ENCODE measurements around the gene GSK3A. TPM values are rescaled to one million over a fixed set of nuclear protein-coding genes. Genes with fewer than 3 reads are reported as not detected.

The GSK3A gene
- total and polyA plus RNA-seq, 2 donors (not counting 1 experiment from before 2014, with no cell fraction given): 38.5 to 42.0 TPM

DNA sequence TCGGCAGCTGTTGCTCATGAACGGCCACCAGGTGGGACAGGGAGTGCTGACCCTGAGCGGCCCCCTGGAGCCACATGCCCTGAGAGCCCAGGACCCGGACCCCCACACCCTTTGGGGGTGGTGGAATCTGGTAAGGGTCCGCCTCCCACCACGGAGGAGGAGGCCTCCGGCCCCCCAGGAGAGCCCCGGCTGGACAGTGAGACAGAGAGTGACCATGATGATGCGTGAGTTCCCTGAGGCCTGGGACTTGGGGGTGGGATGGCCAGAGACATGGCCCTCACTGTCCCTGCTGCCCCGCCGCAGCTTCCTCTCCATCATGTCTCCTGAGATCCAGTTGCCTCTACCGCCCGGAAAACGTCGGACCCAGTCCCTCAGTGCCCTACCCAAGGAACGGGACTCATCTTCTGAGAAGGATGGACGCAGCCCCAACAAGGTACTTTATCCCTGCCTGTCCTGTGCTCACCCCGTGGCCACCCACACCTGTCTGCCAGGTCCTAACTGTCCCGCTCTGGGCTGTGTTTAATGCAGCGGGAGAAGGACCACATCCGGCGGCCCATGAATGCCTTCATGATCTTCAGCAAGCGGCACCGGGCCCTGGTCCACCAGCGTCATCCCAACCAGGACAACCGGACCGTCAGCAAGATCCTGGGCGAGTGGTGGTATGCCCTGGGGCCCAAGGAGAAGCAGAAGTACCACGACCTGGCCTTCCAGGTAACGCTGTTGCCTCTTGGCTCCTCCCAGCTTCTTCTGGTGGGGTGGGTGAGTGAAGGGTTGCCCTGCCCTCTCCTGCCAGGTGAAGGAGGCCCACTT is 44.8 kb upstream of the GSK3A start:
- CTCF ChIA-PET: interaction anchor here (1.2 to 2.9 kb wide), 4 partner anchors 8 to 178 kb away, joined by 3 to 12 read pairs (median 7); partner anchors contain the start of gene POU2F2
- H3K9me3 Mint-ChIP-seq (ENCODE audit: insufficient read depth): no peaks in the 10 kb centered on the region
- peaks cover 30 to 37% of the 10 kb centered on the region in 2 donors for H3K4me1 ChIP-seq (ENCODE audit: control insufficient read depth in 2 of 2, insufficient read depth in 2 of 2, low read length in 2 of 2)

More for the DNA sequence above, 44.8 kb upstream of the GSK3A start:
- no peak for ATAC-seq (ENCODE audit: low read depth)
- Histone ChIP-seq H3K9me3 (ENCODE audit: control extremely low read depth in 1 of 3, control insufficient read depth in 2 of 3, insufficient read depth in 1 of 3, low read length in 2 of 3) (no peaks in the 10 kb centered on the region), H3K4me3 (ENCODE audit: control extremely low read depth in 1 of 5, extremely low read depth in 1 of 5, insufficient read depth in 1 of 5, low read depth in 2 of 5, low read length in 4 of 5) (no peak overlapping the region), H3K79me2 (ENCODE audit: control insufficient read depth, insufficient read depth, low read length) (peaks cover 18% of the 10 kb centered on the region), H3K27ac (ENCODE audit: low read length in 2 of 2) (no peak overlapping the region), H4K20me1 (ENCODE audit: control insufficient read depth, insufficient read depth, low read length, poor library complexity, severe bottlenecking) (peaks cover 46% of the 10 kb centered on the region), H3K36me3 (replicated peaks in 1 of 2; ENCODE audit: control extremely low read depth in 1 of 2, control insufficient read depth in 1 of 2, extremely low read depth in 1 of 2, insufficient read depth in 2 of 2, low read length in 1 of 2) (peaks cover 1 to 55% of the 10 kb centered on the region in 2 experiments), H3K9ac (ENCODE audit: low read length) (no peak overlapping the region), H3K4me2 (replicated peaks; ENCODE audit: low read depth, low read length, poor library complexity, severe bottlenecking) (no peak overlapping the region), H3K27me3 (replicated peaks in 1 of 4; ENCODE audit: control extremely low read depth in 1 of 4, control insufficient read depth in 3 of 4, insufficient read depth in 4 of 4, low read length in 3 of 4) (no peaks in the 10 kb centered on the region), H2AFZ (ENCODE audit: insufficient read depth, low read depth, low read length, poor library complexity, severe bottlenecking) (no peak overlapping the region)
- DNase-seq: no peak
- Mint-ChIP-seq H3K4me3 (peak overlapping the region; percentile 10), H3K27ac (peak overlapping the region; percentile 76), H3K27me3 (no peaks in the 10 kb centered on the region), H3K4me1 (peaks cover 24% of the 10 kb centered on the region)
- TF ChIP-seq, protein P1, sequence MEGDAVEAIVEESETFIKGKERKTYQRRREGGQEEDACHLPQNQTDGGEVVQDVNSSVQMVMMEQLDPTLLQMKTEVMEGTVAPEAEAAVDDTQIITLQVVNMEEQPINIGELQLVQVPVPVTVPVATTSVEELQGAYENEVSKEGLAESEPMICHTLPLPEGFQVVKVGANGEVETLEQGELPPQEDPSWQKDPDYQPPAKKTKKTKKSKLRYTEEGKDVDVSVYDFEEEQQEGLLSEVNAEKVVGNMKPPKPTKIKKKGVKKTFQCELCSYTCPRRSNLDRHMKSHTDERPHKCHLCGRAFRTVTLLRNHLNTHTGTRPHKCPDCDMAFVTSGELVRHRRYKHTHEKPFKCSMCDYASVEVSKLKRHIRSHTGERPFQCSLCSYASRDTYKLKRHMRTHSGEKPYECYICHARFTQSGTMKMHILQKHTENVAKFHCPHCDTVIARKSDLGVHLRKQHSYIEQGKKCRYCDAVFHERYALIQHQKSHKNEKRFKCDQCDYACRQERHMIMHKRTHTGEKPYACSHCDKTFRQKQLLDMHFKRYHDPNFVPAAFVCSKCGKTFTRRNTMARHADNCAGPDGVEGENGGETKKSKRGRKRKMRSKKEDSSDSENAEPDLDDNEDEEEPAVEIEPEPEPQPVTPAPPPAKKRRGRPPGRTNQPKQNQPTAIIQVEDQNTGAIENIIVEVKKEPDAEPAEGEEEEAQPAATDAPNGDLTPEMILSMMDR (IDR thresholded peaks at IDR 0.05): no peak
- no peak for TF ChIP-seq EZH2 (IDR thresholded peaks at IDR 0.05; ENCODE audit: borderline replicate concordance, insufficient read depth, low read depth, low read length, poor library complexity, severe bottlenecking)
- intact Hi-C loops (cut with micrococcal nuclease): no loop called here
- POLR2A ChIA-PET: interaction anchor here (0.7 kb wide), 1 partner anchor 156 kb away, joined by 3 read pairs; no protein-coding TSS in a partner anchor
- WGBS (ENCODE audit: insufficient coverage): 96% methylated on average over 28 of the region's 30 CpGs
